ENCODE measurements around the gene CTRB1.

The CTRB1 gene

DNA sequence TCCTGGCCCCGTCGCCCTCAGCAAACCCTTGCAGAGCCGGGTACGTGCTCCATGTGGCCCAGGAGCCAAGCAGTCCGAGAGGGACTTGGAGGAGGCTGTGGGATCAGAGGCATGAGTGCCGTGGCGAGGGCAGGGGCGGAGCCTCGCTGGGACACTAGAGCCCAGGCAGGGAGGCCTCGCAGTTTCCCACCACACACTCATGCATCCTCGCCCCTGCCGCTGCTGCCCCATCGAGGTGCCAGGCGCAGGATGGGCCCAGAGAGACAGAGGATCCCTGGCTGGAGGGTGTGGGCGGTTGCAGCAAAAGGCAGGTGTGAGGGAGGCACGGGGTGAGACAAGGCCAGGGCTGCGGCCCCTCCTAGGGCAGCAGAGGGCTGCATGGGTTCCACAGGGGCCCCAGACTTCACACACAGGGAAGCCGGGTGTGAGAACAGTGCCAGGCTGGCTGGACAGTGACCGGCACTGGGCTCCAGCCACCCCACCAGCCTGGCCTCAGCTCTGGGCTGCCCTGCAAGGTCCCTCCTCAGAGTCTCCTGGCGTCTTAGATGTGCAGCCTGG, 25.0 kb downstream of the CTRB1 start:
- no peak for DNase-seq

DNA sequence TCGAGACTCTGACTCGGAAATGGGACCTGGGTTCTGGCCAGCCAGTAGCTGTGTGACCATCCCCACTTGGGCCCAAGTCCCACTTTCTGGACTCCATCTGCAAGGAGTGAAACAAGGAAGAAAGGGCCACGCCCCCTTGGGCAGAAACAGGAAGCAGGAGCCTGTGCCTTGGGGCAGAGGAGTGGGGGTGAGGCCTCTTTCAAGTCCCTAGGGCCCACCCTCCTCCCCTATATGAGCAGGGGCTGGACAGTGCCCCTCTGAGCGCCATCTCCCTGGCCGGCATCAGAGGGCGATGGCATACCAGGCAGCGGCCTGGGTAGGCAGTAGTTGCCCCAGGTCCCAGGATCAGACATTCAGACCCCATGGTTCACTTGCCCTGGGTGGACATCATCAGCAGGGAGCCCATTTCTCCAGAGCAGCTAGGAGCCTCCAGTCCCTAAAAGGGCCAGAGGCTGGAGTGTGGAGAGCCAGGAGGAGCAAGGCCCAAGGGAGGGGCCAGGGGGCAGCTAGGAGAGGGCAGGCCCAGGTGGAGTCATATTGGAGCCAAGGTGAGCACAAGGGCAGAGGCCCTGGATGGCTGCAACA, 25.5 kb downstream of the CTRB1 start:
- no peak for DNase-seq

- DNase-seq = no peak
Measured at GRCh38 chr16:75244844-75245758, 26.3 kb downstream of the CTRB1 start.

GRCh38 chr16:75246504-75247205, 27.9 kb downstream of the CTRB1 start:
- no peak for DNase-seq

GRCh38 chr16:75247249-75247648, 28.5 kb downstream of the CTRB1 start:
- DNase-seq = no peak

DNA sequence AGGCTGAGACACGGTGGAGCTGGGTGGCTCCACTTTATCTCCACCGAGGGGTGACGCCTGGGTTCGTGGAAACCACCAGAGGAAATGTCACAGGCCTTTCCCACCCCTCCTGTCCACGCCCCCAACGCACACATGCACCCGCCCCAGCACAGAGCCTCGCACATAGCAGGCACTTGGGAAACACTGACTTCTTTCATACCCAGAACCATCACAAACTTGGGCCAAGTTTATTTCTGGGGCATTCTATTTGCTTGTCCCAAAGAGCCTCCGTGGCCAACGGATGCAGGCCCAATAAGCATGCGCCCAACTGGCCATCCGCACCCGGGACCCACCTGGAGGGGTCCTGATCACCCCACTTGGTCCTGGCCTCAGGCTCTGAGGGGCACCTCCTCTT, 29.4 kb downstream of the CTRB1 start:
- DNase-seq = no peak

GRCh38 chr16:75248536-75249380, 30.0 kb downstream of the CTRB1 start:
- DNase-seq = no peak

DNA sequence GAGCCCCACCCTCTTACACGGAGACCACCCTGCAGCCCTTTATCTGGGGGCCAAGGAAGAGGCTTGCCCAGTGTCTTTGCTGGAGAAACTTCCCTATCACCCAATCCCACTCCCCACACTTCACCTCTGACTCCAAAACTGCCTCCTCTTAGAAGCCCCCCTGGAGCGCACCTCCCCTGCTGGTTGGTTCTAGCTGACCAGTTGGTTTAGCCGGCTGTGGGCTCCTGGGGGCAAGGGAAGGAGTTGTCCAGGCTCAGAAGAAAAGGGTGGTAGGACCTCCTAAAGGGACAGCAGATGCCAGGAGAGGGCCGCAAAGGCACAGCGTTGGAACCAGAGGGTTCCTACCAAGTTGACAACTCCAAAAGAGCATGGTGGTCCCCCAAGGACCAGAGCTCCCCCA, 30.7 kb downstream of the CTRB1 start:
- no peak for DNase-seq

DNA sequence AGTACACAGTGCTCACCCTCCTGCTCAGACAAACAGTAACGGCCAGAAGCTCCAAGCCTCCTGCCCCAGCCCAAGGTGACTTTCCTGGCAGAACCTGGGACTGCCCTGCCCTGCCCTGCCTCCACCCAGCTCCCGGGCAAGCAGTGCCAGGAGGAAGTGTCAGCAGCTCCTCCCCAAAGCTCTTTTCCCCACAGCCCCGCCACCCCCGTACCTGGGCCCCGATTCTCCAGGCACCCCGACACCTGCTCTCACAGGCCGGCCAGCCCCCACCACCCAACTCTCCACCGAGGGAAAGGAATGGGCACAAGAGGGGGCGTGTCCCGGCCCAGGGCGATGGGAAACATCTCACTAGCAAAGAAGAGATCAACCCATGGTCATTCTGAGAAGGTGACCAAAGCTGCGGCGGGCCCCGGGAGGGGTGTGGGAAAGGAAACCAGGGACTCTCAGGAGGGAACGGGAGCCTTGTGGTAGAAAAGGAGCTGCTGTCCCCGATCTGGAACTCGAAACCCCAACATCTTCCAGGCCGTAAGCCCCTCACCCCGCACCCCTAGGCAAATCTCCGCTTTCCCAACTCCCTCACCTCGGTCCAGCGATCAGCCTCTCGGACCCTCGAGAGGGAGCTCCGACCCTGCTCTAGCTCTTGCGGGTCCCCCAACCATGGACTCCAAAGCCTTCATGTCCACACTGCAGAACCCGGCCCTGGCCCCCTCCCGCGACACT, 31.5 kb downstream of the CTRB1 start:
- DNase-seq = no peak

GRCh38 chr16:75250809-75251279, 32.1 kb downstream of the CTRB1 start:
- no peak for DNase-seq

DNA sequence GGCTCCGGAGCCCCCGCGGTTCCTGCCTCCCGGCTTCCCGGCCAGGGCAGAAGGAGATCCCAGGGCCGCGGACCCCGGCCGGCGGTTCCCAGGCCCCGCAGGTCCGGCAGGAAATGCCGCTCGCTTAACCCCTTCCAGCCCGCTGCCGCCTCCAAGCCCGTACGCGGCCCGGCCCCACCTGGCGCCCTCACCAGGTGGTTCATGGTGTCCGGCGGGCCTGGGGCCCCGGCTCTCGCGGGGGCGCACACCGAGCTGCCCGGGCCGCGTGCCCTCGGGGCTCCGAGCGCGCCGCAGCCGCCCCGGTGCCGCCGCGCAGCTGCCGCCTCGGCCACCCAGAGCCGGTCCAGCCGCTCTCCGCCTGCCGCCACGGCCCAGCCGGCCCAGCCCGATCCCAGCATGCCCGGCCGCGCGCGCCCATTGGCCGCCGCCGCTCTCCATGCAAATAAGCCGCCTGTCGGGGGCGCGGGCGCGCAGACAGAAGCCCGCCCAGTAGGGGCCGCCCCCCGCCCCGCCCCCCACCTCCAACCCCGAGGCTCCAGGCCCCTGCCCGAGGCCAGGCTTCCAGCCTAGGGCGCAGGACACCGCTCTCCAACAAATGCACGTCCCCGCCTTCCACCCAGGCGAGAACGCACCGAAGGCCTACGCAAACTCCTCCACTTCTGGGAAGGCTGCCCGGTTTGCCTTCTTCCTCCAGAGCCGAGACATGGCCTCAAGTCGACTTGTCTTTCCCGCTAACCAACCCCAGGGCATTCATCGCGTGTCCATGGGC, 32.7 kb downstream of the CTRB1 start, which contains the start of gene BCAR1:
BCAR1 (minus strand) TSS at position 345 of the 769 bp plus-strand sequence; CDS start at position 203, 142 bp downstream.
- peak; percentile 85 for DNase-seq

DNA sequence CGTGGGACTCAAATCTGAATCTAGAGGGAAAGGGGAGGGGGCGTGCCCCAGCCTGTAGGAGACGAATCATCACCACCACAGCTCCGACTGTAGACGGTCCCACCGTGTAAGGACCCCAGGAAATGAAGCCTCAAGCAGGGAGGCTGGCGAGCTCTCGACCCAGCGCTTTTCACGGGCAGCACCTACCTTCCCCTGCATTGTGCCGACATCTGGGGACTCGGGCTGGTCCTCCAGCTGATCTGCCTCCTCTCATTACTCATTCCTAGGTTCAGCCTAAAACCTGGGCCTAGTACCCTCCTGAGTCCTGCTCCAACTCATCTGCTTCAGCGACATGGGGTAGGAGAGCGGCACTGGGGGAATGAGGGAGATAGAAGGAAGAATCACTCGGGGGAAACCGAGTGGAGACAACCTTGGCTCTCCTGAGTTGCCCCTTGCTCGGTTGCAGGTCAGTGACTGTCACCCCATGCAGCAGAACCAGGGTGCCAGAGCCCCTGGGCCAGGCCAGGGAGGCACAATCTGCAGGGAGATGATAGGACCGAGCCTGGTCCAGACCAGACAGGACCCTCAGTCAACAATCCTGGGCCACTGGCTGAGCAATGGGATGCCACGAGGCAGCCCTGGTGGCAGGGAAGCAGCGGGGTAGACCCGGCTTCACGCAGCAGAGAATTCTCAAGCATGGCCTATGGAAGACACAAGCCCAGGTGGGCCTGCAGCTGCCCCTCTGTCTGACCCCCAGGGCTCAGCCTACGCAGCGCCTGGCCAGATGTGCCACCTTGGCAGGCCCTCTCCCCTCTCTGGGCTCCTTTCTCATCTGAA, 33.5 kb downstream of the CTRB1 start:
- no peak for DNase-seq

DNA sequence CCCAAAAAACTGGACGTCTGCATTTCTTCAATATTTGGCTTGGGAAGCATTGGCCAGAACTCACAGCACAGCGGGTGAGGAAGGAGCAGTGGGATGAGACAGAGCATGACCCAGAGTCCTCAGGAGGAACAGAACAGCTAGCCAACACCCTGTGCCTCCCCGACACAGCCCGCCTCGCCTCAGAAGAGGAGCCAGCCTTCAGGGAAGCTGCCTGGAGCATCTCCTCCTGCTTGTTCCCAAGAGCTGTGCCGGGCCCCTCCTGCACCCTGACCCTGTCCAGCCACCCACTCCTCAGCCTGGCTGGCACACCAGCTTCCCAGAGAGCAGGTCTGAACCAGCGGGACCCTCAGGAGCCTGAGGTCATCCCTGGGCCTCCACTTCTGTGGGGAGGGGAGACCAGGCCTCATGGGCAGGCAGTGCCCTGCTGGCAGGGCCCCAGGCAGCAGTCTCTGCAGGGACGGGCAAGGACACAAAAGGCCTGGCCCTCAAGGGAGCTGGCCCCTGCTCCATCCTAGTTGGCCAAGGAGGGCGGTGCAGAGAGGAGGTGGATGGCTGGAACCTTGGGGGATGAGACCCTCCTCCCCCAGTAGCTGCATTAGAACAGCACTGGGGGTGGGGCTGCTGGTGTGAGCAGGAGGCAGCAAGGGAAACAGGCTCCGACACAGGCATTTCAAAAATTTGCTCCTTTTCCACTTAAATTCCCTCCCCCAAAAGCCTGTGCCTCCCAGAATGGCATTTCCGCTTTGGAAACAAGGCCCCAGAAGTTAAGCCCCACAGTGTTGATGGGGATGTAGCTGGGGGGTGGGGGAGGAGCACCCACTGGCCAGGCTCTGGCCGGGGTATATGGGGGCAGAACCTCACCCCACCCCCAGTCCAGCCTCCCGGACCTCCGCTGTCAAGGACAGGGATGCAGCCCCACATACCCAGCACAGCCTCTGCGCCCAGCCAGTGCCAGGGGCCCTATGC, 34.4 kb downstream of the CTRB1 start:
- DNase-seq = no peak

- DNase-seq = no peak
Measured at GRCh38 chr16:75254359-75254837, 35.6 kb downstream of the CTRB1 start.

GRCh38 chr16:75256059-75256571, 37.3 kb downstream of the CTRB1 start:
- no peak for DNase-seq

DNA sequence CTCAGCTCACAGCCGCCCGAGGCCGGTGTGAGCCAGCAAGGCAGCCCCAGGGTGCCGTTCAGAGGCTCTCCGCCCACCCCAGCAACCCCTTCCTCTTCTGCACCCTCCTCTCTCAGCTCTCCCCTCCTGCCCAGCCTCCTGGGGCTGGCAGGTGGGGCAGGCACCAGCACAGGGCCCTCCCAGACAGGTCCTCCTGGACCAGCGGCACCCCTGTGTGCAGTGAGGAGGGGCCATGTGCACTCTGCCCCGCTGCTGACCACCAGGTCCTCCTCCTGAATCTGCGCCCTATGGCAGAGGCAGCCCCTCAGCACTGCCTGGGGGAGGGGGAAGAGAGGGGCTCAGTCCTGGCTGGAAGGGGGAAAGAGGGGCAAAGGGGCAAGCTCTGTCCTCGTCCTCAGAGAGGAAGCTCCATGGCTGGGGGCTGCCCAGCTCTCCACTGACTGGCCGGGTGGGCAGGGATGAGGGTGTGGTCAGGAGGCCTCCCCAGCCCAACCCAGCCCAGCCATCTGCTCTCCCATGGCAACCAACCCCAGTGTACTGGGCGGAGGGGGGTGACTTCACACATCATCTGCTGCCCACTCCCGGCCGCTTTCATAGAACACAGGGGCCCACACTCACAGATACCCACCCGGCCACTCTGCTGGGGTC, 38.0 kb downstream of the CTRB1 start:
- DNase-seq = peak; percentile 73
